ENCODE measurements around the gene BEGAIN. TPM values are rescaled to one million over a fixed set of nuclear protein-coding genes. Genes with fewer than 3 reads are reported as not detected.

Gene BEGAIN
- total and polyA plus RNA-seq, 2 of the 8 experiments (the other 6 are each of a cell fraction or from before 2014, with no cell fraction given): 2.9 to 3.0 TPM

DNA sequence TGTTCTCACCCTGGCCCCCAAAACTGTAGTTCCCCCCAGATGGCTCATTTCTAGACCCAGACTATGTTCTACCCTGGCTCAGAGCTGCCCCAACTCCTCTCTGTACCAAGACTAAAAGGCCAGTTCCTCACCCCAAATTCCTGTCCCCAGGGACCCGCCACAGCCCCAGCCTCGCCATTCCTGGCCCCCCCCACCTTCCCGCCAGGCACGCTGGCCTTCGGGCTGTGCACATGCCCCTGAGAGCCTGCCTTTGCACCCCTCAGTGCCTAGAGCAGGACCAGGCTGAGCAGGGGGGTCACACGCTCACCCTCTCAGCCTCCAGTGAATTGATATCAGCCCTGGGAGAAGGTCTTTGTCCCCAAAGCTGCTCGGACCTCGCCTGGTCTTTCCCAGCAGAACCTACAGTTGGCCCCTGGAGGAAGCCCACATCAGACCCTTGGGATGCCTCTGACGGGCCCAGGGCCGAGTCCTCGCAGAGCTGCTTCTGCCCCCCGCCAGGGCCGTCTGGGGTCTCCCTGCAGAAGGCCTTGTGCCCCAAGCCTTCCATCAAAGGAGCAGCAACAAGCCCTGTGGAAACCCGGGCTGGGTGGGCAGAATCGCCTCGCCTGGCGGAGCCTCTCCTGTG, 32.4 kb downstream of the BEGAIN start (continued):
- TF ChIP-seq, protein P1, sequence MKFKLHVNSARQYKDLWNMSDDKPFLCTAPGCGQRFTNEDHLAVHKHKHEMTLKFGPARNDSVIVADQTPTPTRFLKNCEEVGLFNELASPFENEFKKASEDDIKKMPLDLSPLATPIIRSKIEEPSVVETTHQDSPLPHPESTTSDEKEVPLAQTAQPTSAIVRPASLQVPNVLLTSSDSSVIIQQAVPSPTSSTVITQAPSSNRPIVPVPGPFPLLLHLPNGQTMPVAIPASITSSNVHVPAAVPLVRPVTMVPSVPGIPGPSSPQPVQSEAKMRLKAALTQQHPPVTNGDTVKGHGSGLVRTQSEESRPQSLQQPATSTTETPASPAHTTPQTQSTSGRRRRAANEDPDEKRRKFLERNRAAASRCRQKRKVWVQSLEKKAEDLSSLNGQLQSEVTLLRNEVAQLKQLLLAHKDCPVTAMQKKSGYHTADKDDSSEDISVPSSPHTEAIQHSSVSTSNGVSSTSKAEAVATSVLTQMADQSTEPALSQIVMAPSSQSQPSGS (IDR thresholded peaks at IDR 0.05; ENCODE audit: low read length): no peak

All from H1 (cell line).